H1 (cell line): Measurements from ENCODE around the gene AIMP1. TPM values are rescaled to one million over a fixed set of nuclear protein-coding genes. Genes with fewer than 3 reads are reported as not detected.

Experiments used
- CBX5 ChIP-seq: fragments of 300-800, 300-1000 bp; sonication (generic); IDR thresholded peaks from 2 replicates; pipeline ENCODE4 v1.7.1; 2016; ENCODE audit warnings: antibody characterized with exemption, low read length, low read depth
- CHD1 ChIP-seq: IDR thresholded peaks from 2 replicates; pipeline ENCODE4 v1.6.1; 2012; ENCODE audit warnings: low read depth, low read length, improper control_type of control experiment
- CREB1 ChIP-seq: IDR thresholded peaks from 2 replicates; pipeline ENCODE4 v1.6.1; 2012; ENCODE audit warnings: inconsistent platforms
- GABPA ChIP-seq: IDR thresholded peaks from 2 replicates; pipeline ENCODE4 v1.6.1; 2011; ENCODE audit warnings: mild to moderate bottlenecking, low read length, moderate library complexity, borderline replicate concordance; ENCODE audit not compliant: insufficient read depth
- HDAC2 ChIP-seq, 2 experiments: fragments of 300-600 bp in 1 of 2; sonication (generic) in 1 of 2; IDR thresholded peaks; 2 replicates each; pipeline ENCODE4 v1.6.1; 2011 to 2012; ENCODE audit warnings: low read depth in 2 of 2, low read length in 2 of 2, mild to moderate bottlenecking in 2 of 2, moderate library complexity in 2 of 2, borderline replicate concordance in 1 of 2, inconsistent platforms in 1 of 2
- HDAC6 ChIP-seq: IDR thresholded peaks from one replicate; pipeline ENCODE4 v1.7.1; 2012; ENCODE audit warnings: low read depth, mild to moderate bottlenecking, inconsistent platforms, low read length, moderate library complexity
- JUND ChIP-seq: IDR thresholded peaks from 2 replicates; pipeline ENCODE4 v1.6.1; 2011; ENCODE audit warnings: mild to moderate bottlenecking, improper control_type of control experiment, low read length
- KDM4A ChIP-seq: IDR thresholded peaks from one replicate; pipeline ENCODE4 v1.7.1; 2012; ENCODE audit warnings: low read depth, mild to moderate bottlenecking, moderate library complexity, low read length, inconsistent platforms; ENCODE audit not compliant: severe bottlenecking
- PHF8 ChIP-seq: fragments of 200-600 bp; sonication (generic); conservative IDR thresholded peaks from 2 replicates; pipeline ENCODE4 v1.7.1; 2012; ENCODE audit warnings: low read depth, mild to moderate bottlenecking, inconsistent platforms, low read length, moderate library complexity
- RAD21 ChIP-seq, 2 experiments: IDR thresholded peaks in 1 of 2; conservative IDR thresholded peaks in 1 of 2; 2 replicates each; pipeline ENCODE4 v1.6.1; 2011; ENCODE audit warnings: low read depth in 2 of 2, low read length in 2 of 2, improper control_type of control experiment in 1 of 2, inconsistent platforms in 1 of 2, mild to moderate bottlenecking in 1 of 2, moderate library complexity in 1 of 2
- SAP30 ChIP-seq: fragments of 300-600 bp; sonication (generic); IDR thresholded peaks from 2 replicates; pipeline ENCODE4 v1.7.1; 2012; ENCODE audit warnings: low read length, moderate library complexity, mild to moderate bottlenecking, inconsistent platforms; ENCODE audit not compliant: insufficient read depth, insufficient replicate concordance
- SIX5 ChIP-seq: IDR thresholded peaks from 2 replicates; pipeline ENCODE4 v1.6.1; 2011; ENCODE audit warnings: mild to moderate bottlenecking, low read depth, low read length
- SRF ChIP-seq: IDR thresholded peaks from 2 replicates; pipeline ENCODE4 v1.6.1; 2011; ENCODE audit warnings: mild to moderate bottlenecking, low read depth, low read length, moderate library complexity
- TAF1 ChIP-seq: IDR thresholded peaks from 2 replicates; pipeline ENCODE4 v1.6.1; 2011; ENCODE audit warnings: mild to moderate bottlenecking, low read depth, low read length
- TAF7 ChIP-seq: optimal IDR thresholded peaks from 2 replicates; pipeline ENCODE3; 2011; ENCODE audit warnings: low read depth, mild to moderate bottlenecking, inconsistent platforms, low read length, moderate library complexity, borderline replicate concordance
- TBP ChIP-seq: IDR thresholded peaks from 2 replicates; pipeline ENCODE4 v1.6.1; 2011; ENCODE audit warnings: low read depth, low read length, improper control_type of control experiment
- TCF12 ChIP-seq: IDR thresholded peaks from 2 replicates; pipeline ENCODE4 v1.6.1; 2011; ENCODE audit warnings: low read depth, mild to moderate bottlenecking, low read length
- ZNF274 ChIP-seq: IDR thresholded peaks from 2 replicates; pipeline ENCODE4 v1.7.0; 2012; ENCODE audit warnings: low read length, borderline replicate concordance; ENCODE audit errors: extremely low read depth
- polyA plus RNA-seq, 7 experiments: library from polyadenylated mRNA; depleted of rRNA in 3 of 7; stranded (reverse) in 5 of 7; unstranded in 2 of 7; fragments of >200 nt in 5 of 7; fragments of 200-250 nt in 2 of 7; gene quantifications; 1 replicate in 5 of 7; 2 replicates in 1 of 7; 4 replicates in 1 of 7; pipeline versions ENCODE4 v1.2.1 to v1.2.3, GENCODE V29; 2011 to 2013; ENCODE audit warnings: missing spikeins in 2 of 7, mixed read lengths in 2 of 7
- total RNA-seq: library from RNA; stranded (reverse); fragmentation: NEBNext Ultra II Directional; extraction: Animal tissue kit (Norgen Biotek cat#: 25700); gene quantifications from 2 replicates; pipeline ENCODE4 v1.2.1, GENCODE V29; 2021
- TF ChIP-seq, protein P1 (sequence below): IDR thresholded peaks from 2 replicates; pipeline ENCODE4 v1.6.1; 2012; ENCODE audit warnings: low read length, inconsistent platforms
- TF ChIP-seq, protein P2 (sequence below): IDR thresholded peaks from 2 replicates; pipeline ENCODE4 v1.6.1; 2012; ENCODE audit warnings: inconsistent platforms
- TF ChIP-seq, protein P3 (sequence below): IDR thresholded peaks from 2 replicates; pipeline ENCODE4 v1.6.1; 2011; ENCODE audit warnings: low read depth, mild to moderate bottlenecking, low read length; ENCODE audit not compliant: insufficient read depth

The AIMP1 gene
- total and polyA plus RNA-seq, 2 of the 8 experiments (the other 6 are each of a cell fraction or from before 2014, with no cell fraction given): 7.9 to 54.6 TPM

DNA sequence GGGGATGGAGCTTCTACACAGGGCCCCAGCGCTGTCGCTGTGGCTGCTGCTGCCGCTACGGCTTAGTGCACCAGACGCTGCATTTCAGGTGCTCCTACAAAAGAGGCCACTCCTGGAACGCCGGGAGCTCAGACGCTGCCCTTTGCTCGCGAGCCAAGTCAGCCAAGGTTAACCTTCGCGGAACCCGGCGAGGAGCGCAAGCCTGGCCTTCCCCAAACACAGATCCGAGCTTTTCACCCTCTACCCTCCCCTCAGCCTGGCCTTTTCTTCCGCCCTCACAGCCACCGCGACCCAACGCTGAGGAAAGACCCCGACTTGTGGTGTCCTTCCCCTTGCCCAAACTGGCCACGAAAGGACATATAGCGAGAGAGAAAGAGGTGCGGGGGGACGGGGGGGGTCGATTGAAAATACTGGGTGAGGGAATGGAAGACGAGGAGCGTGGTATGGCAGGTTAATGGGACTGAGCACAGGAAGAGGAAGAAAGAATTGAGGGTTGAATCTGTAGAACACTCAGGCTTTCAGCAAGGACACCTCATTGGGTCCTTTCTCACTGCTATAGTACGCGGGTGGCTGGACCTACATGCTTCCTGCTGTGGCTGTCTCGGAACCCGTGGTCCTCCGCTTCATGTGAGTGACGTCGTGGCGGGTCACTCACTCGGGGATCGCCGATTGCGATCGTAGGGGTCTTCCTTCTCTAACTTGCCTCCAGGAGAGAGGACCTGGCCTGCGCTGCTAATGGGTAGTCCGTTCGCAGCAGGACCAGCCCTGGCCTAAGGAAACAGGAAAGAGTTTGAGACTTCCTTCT is at the start of gene AIMP1, which contains the start of gene TBCK (continued):
- TF ChIP-seq JUND (no peak), SRF (peak; percentile 73), SIX5 (no peak), CREB1 (peak; percentile 95), KDM4A (peak; percentile 82), TAF7 (peak; percentile 54), PHF8 (peak; percentile 95), SAP30 (no peak), TAF1 (peak; percentile 87), TCF12 (no peak), HDAC2 (IDR thresholded peaks at IDR 0.05; ENCODE audit: borderline replicate concordance in 1 of 2, low read depth in 2 of 2, low read length in 2 of 2) (peak; percentile 13 to 37; a peak in 1 of 4 replicates), ZNF274 (no peak), RAD21 (IDR thresholded peaks at IDR 0.05 in 1 of 2, conservative IDR thresholded peaks at IDR 0.05 in 1 of 2; ENCODE audit: low read depth in 2 of 2, low read length in 2 of 2) (no peak), TBP (peak; percentile 91), HDAC6 (no peak), CBX5 (no peak), GABPA (no peak), CHD1 (no peak)
- TF ChIP-seq, protein P1, sequence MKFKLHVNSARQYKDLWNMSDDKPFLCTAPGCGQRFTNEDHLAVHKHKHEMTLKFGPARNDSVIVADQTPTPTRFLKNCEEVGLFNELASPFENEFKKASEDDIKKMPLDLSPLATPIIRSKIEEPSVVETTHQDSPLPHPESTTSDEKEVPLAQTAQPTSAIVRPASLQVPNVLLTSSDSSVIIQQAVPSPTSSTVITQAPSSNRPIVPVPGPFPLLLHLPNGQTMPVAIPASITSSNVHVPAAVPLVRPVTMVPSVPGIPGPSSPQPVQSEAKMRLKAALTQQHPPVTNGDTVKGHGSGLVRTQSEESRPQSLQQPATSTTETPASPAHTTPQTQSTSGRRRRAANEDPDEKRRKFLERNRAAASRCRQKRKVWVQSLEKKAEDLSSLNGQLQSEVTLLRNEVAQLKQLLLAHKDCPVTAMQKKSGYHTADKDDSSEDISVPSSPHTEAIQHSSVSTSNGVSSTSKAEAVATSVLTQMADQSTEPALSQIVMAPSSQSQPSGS: 0 out of 2 replicates have a peak, but pooled peaks have one; percentile 68
- TF ChIP-seq, protein P2, sequence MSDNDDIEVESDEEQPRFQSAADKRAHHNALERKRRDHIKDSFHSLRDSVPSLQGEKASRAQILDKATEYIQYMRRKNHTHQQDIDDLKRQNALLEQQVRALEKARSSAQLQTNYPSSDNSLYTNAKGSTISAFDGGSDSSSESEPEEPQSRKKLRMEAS: peak; percentile 64
- TF ChIP-seq, protein P3, sequence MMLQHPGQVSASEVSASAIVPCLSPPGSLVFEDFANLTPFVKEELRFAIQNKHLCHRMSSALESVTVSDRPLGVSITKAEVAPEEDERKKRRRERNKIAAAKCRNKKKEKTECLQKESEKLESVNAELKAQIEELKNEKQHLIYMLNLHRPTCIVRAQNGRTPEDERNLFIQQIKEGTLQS: peak; percentile 63; the same call in 1 of the 2 replicates
